A673 (cell line): ENCODE measurements around the gene GTF3C1. TPM values are rescaled to one million over a fixed set of nuclear protein-coding genes. Genes with fewer than 3 reads are reported as not detected.

Experiments
- BruUV-seq: library from RNA; stranded (reverse); fragments of 400-500 nt; replicated peaks from 2 replicates; lab custom pipeline; 2021; lab: Mats Ljungman, UMichigan
- CTCF ChIA-PET: fragments of 300-600 bp; sonication (Branson Sonifier 250); formaldehyde crosslinking; loops from one replicate; lab custom pipeline; 2022; ENCODE audit warnings: antibody characterized with exemption; lab: Charles Lee
- POLR2A ChIA-PET: fragments of 300-600 bp; sonication (Branson Sonifier 250); formaldehyde crosslinking; loops from one replicate; lab custom pipeline; 2022; ENCODE audit warnings: antibody characterized with exemption; ENCODE audit not compliant: low non-redundant PET; lab: Charles Lee
- DNase-seq: peaks from one replicate; pipeline ENCODE4 v3.0.0-alpha.2; 2015; ENCODE audit warnings: low spot score
- H3K27ac ChIP-seq: fragments of 200-600 bp; sonication (generic); 2 replicates; pipeline ENCODE4 v1.5.1; 2016; ENCODE audit warnings: mixed run types, low read depth, mild to moderate bottlenecking, mixed read lengths, antibody characterized with exemption, low read length; ENCODE audit not compliant: poor library complexity, severe bottlenecking
- H3K27me3 ChIP-seq: fragments of 200-600 bp; sonication (generic); replicated peaks from 2 replicates; pipeline ENCODE4 v1.6.1; 2017; ENCODE audit warnings: mixed run types, low read depth, mild to moderate bottlenecking, mixed read lengths, antibody characterized with exemption, low read length; ENCODE audit not compliant: insufficient read depth, poor library complexity
- H3K36me3 ChIP-seq: fragments of 200-600 bp; sonication (generic); 2 replicates; pipeline ENCODE4 v1.6.1; 2016; ENCODE audit warnings: mixed run types, mild to moderate bottlenecking, mixed read lengths, antibody characterized with exemption, low read length; ENCODE audit not compliant: insufficient read depth, poor library complexity, severe bottlenecking
- H3K4me1 ChIP-seq: fragments of 200-600 bp; sonication (generic); 2 replicates; pipeline ENCODE4 v1.6.1; 2017; ENCODE audit warnings: mixed run types, mild to moderate bottlenecking, mixed read lengths, antibody characterized with exemption, low read length; ENCODE audit not compliant: insufficient read depth, poor library complexity, severe bottlenecking
- H3K4me3 ChIP-seq: fragments of 200-600 bp; sonication (generic); 2 replicates; pipeline ENCODE4 v1.5.1; 2016; ENCODE audit warnings: low read depth, mixed run types, mild to moderate bottlenecking, mixed read lengths, low read length; ENCODE audit not compliant: poor library complexity, severe bottlenecking
- H3K9me3 ChIP-seq: fragments of 200-600 bp; sonication (generic); 2 replicates; pipeline ENCODE4 v1.6.1; 2016; ENCODE audit warnings: mixed run types, low read depth, mild to moderate bottlenecking, mixed read lengths, antibody characterized with exemption, low read length; ENCODE audit not compliant: poor library complexity, severe bottlenecking
- CTCF ChIP-seq: fragments of 300-800, 200-600 bp; sonication (generic); conservative IDR thresholded peaks from 2 replicates; pipeline ENCODE4 v1.5.1; 2017; ENCODE audit warnings: low read depth, mild to moderate bottlenecking, antibody characterized with exemption, low read length, moderate library complexity, mixed read lengths
- EZH2 ChIP-seq: fragments of 200-600 bp; sonication (generic); IDR thresholded peaks from 2 replicates; pipeline ENCODE4 v1.6.1; 2017; ENCODE audit warnings: borderline replicate concordance, low read depth, mild to moderate bottlenecking, mixed read lengths, antibody characterized with exemption, low read length; ENCODE audit not compliant: poor library complexity, severe bottlenecking
- intact Hi-C: fragments of 100-400 bp; cut with micrococcal nuclease; formaldehyde crosslinking; loops from one replicate; pipeline ENCODE4 v1.10.0; 2022; ENCODE audit not compliant: unreplicated experiment
- total RNA-seq: library from RNA; stranded (reverse); gene quantifications from 2 replicates; pipeline ENCODE4 v1.2.3, GENCODE V29; 2021

The GTF3C1 gene
- total RNA-seq, 1 experiment from 2014 or later: 94.2 TPM

- intact Hi-C loops: no loop called here
- no peaks in the 10 kb centered on the region for H3K27me3 ChIP-seq
- DNase-seq: no peak
- CTCF ChIA-PET: no interaction called here
- BruUV-seq: no TSS peak
- H3K27ac ChIP-seq: no peak overlapping the region
- POLR2A ChIA-PET: no interaction called here
- peaks cover 72% of the 10 kb centered on the region for H3K36me3 ChIP-seq
- TF ChIP-seq EZH2: no peak
- TF ChIP-seq CTCF: no peak
- no peaks in the 10 kb centered on the region for H3K4me1 ChIP-seq
- H3K4me3 ChIP-seq: no peak overlapping the region
- no peaks in the 10 kb centered on the region for H3K9me3 ChIP-seq
These were observed 42.9 kb downstream of the GTF3C1 start for GRCh38 chr16:27506771-27507170.

- Histone ChIP-seq H3K27me3 (no peaks in the 10 kb centered on the region), H3K36me3 (peaks cover 75% of the 10 kb centered on the region), H3K27ac (no peak overlapping the region), H3K4me3 (no peak overlapping the region), H3K4me1 (no peaks in the 10 kb centered on the region), H3K9me3 (no peaks in the 10 kb centered on the region)
- no peak for DNase-seq
- POLR2A ChIA-PET: no interaction called here
- intact Hi-C loops: no loop called here
- CTCF ChIA-PET: no interaction called here
- TF ChIP-seq EZH2: no peak
- no peak for TF ChIP-seq CTCF
- BruUV-seq: no TSS peak
These were observed 44.1 kb downstream of the GTF3C1 start for GRCh38 chr16:27505297-27506236.

- H3K36me3 ChIP-seq: peaks cover 78% of the 10 kb centered on the region
- ChIA-PET CTCF (no interaction called here), POLR2A (no interaction called here)
- no peak for TF ChIP-seq CTCF
- H3K27me3 ChIP-seq: no peaks in the 10 kb centered on the region
- intact Hi-C loops: no loop called here
- DNase-seq: no peak
- no TSS peak for BruUV-seq
- H3K9me3 ChIP-seq: no peaks in the 10 kb centered on the region
- no peaks in the 10 kb centered on the region for H3K4me1 ChIP-seq
- H3K4me3 ChIP-seq: no peak overlapping the region
- no peak overlapping the region for H3K27ac ChIP-seq
These were observed 46.1 kb downstream of the GTF3C1 start for GRCh38 chr16:27503662-27504061.
